Measurements from ENCODE around the gene FOXQ1. TPM values are rescaled to one million over a fixed set of nuclear protein-coding genes. Genes with fewer than 3 reads are reported as not detected.

The FOXQ1 gene
- total and polyA plus RNA-seq, 9 of the 15 experiments (the other 6 are each of a cell fraction or from before 2014, with no cell fraction given), result not detected

GRCh38 chr6:1310628-1311399, 1.1 kb upstream of the FOXQ1 start:
- in situ Hi-C loops (cut with MboI), result no loop called here
- intact Hi-C loops (cut with micrococcal nuclease), result no loop called here
- Histone ChIP-seq H3K27me3 (ENCODE audit: control insufficient read depth in 2 of 2, insufficient read depth in 2 of 2, low read length in 2 of 2) (no peaks in the 10 kb centered on the region), H4K20me1 (replicated peaks; ENCODE audit: control insufficient read depth, insufficient read depth, low read length) (no peaks in the 10 kb centered on the region), H3K27ac (ENCODE audit: extremely low read depth, low read depth, low read length) (no peak overlapping the region), H3K4me1 (replicated peaks in 1 of 2; ENCODE audit: control insufficient read depth in 2 of 2, insufficient read depth in 2 of 2, low read length in 2 of 2) (no peaks in the 10 kb centered on the region), H3K4me2 (ENCODE audit: insufficient read depth, low read length) (no peak overlapping the region), H3K9ac (ENCODE audit: insufficient read depth in 1 of 2, low read depth in 2 of 2, low read length in 2 of 2) (no peak overlapping the region), H3K9me3 (replicated peaks; ENCODE audit: control insufficient read depth, insufficient read depth, low read depth, low read length) (no peaks in the 10 kb centered on the region), H3K4me3 (no peak overlapping the region), H2AFZ (ENCODE audit: low read depth, low read length) (no peak overlapping the region), H3K79me2 (ENCODE audit: control insufficient read depth, insufficient read depth, low read length) (no peaks in the 10 kb centered on the region), H3K9me1 (ENCODE audit: control insufficient read depth, insufficient read depth, low read length) (no peaks in the 10 kb centered on the region), H3K36me3 (ENCODE audit: control insufficient read depth, insufficient read depth, low read length) (no peaks in the 10 kb centered on the region)
- WGBS (ENCODE audit: insufficient coverage, low coverage, missing lambda C conversion rate), result 4% methylated on average over 43 of the region's 43 CpGs
- DNase-seq (ENCODE audit: extremely low read depth in 1 of 4, low spot score in 3 of 4) (no peak), FAIRE-seq (no peak), ATAC-seq (no peak)
- ChIA-PET POLR2A (interaction anchor here (0.9 kb wide), 1 partner anchor 14 kb away, joined by 5 read pairs; no protein-coding TSS in a partner anchor), CTCF (ENCODE audit: low intra/inter-chr PET ratio) (no interaction called here)
- BruUV-seq (replicated peaks), result no TSS peak
- no peak for TF ChIP-seq TBP (optimal IDR thresholded peaks at IDR 0.05; ENCODE audit: low read depth, low read length)
- TF ChIP-seq, protein P1, sequence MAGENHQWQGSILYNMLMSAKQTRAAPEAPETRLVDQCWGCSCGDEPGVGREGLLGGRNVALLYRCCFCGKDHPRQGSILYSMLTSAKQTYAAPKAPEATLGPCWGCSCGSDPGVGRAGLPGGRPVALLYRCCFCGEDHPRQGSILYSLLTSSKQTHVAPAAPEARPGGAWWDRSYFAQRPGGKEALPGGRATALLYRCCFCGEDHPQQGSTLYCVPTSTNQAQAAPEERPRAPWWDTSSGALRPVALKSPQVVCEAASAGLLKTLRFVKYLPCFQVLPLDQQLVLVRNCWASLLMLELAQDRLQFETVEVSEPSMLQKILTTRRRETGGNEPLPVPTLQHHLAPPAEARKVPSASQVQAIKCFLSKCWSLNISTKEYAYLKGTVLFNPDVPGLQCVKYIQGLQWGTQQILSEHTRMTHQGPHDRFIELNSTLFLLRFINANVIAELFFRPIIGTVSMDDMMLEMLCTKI (IDR thresholded peaks at IDR 0.05; ENCODE audit: partially characterized antibody), result no peak
- TF ChIP-seq MYBL2 (IDR thresholded peaks at IDR 0.05; ENCODE audit: low read depth), result no peak
- no peak for TF ChIP-seq MYBL2 (CRISPR knock-in tag; IDR thresholded peaks at IDR 0.05; ENCODE audit: borderline replicate concordance)
- no peak for TF ChIP-seq GABPB1 (CRISPR knock-in tag; IDR thresholded peaks at IDR 0.05)
- TF ChIP-seq, protein P2, sequence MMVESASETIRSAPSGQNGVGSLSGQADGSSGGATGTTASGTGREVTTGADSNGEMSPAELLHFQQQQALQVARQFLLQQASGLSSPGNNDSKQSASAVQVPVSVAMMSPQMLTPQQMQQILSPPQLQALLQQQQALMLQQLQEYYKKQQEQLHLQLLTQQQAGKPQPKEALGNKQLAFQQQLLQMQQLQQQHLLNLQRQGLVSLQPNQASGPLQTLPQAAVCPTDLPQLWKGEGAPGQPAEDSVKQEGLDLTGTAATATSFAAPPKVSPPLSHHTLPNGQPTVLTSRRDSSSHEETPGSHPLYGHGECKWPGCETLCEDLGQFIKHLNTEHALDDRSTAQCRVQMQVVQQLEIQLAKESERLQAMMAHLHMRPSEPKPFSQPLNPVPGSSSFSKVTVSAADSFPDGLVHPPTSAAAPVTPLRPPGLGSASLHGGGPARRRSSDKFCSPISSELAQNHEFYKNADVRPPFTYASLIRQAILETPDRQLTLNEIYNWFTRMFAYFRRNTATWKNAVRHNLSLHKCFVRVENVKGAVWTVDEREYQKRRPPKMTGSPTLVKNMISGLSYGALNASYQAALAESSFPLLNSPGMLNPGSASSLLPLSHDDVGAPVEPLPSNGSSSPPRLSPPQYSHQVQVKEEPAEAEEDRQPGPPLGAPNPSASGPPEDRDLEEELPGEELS (CRISPR knock-in tag; IDR thresholded peaks at IDR 0.05; ENCODE audit: borderline replicate concordance), result no peak
- TF ChIP-seq POLR2G (IDR thresholded peaks at IDR 0.05; ENCODE audit: low read depth, low read length), result no peak
- no peak for TF ChIP-seq TGIF2 (CRISPR knock-in tag; IDR thresholded peaks at IDR 0.05)
- TF ChIP-seq ZBTB8A (IDR thresholded peaks at IDR 0.05; ENCODE audit: partially characterized antibody), result no peak
- no peak for TF ChIP-seq SMAD4 (CRISPR knock-in tag; conservative IDR thresholded peaks at IDR 0.05)
- TF ChIP-seq ZNF717 (CRISPR knock-in tag; IDR thresholded peaks at IDR 0.05), result no peak
- TF ChIP-seq PHF21A (IDR thresholded peaks at IDR 0.05; ENCODE audit: borderline replicate concordance, low read depth), result no peak
- TF ChIP-seq STAT5B (CRISPR knock-in tag; IDR thresholded peaks at IDR 0.05), result no peak
- no peak for TF ChIP-seq HNRNPUL1 (IDR thresholded peaks at IDR 0.05; ENCODE audit: low read length)
- TF ChIP-seq, protein P3, sequence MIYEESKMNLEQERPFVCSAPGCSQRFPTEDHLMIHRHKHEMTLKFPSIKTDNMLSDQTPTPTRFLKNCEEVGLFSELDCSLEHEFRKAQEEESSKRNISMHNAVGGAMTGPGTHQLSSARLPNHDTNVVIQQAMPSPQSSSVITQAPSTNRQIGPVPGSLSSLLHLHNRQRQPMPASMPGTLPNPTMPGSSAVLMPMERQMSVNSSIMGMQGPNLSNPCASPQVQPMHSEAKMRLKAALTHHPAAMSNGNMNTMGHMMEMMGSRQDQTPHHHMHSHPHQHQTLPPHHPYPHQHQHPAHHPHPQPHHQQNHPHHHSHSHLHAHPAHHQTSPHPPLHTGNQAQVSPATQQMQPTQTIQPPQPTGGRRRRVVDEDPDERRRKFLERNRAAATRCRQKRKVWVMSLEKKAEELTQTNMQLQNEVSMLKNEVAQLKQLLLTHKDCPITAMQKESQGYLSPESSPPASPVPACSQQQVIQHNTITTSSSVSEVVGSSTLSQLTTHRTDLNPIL (CRISPR knock-in tag; IDR thresholded peaks at IDR 0.05), result no peak
- TF ChIP-seq TAL1 (IDR thresholded peaks at IDR 0.05), result no peak

Measured in K562 (cell line).